Astrocyte of the spinal cord (primary cell): ENCODE data around the gene OR52K2.

Experiments
- DNase-seq: peaks from one replicate; pipeline ENCODE4 v3.0.0; 2011; ENCODE audit warnings: low read depth, low spot score
- H3K4me3 ChIP-seq: 2 replicates; pipeline ENCODE4 v1.5.1; 2011; ENCODE audit warnings: low read depth, mild to moderate bottlenecking, low read length, moderate library complexity
- in situ Hi-C: cut with HindIII; loops from 2 replicates; pipeline ENCODE4 v1.10.0; 2017; ENCODE audit warnings: low sequenced_read_pairs
- TF ChIP-seq, protein P1 (sequence below): IDR thresholded peaks from 2 replicates; pipeline ENCODE4 v1.5.1; 2012; ENCODE audit warnings: low read depth, mild to moderate bottlenecking, low read length, inconsistent platforms

OR52K2 gene

GRCh38 chr11:4436411-4436810 lies 12.7 kb upstream of the OR52K2 start:
- TF ChIP-seq, protein P1, sequence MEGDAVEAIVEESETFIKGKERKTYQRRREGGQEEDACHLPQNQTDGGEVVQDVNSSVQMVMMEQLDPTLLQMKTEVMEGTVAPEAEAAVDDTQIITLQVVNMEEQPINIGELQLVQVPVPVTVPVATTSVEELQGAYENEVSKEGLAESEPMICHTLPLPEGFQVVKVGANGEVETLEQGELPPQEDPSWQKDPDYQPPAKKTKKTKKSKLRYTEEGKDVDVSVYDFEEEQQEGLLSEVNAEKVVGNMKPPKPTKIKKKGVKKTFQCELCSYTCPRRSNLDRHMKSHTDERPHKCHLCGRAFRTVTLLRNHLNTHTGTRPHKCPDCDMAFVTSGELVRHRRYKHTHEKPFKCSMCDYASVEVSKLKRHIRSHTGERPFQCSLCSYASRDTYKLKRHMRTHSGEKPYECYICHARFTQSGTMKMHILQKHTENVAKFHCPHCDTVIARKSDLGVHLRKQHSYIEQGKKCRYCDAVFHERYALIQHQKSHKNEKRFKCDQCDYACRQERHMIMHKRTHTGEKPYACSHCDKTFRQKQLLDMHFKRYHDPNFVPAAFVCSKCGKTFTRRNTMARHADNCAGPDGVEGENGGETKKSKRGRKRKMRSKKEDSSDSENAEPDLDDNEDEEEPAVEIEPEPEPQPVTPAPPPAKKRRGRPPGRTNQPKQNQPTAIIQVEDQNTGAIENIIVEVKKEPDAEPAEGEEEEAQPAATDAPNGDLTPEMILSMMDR: no peak
- DNase-seq: no peak
- in situ Hi-C loops: no loop called here
- no peak overlapping the region for H3K4me3 ChIP-seq

- TF ChIP-seq, protein P1: no peak
- in situ Hi-C loops: no loop called here
- DNase-seq: no peak
- no peak overlapping the region for H3K4me3 ChIP-seq
Measured at GRCh38 chr11:4441515-4441914, 7.6 kb upstream of the OR52K2 start.

GRCh38 chr11:4443232-4443891 lies 5.7 kb upstream of the OR52K2 start:
- DNase-seq: no peak
- TF ChIP-seq, protein P1: no peak
- in situ Hi-C loops: no loop called here
- no peak overlapping the region for H3K4me3 ChIP-seq

DNA sequence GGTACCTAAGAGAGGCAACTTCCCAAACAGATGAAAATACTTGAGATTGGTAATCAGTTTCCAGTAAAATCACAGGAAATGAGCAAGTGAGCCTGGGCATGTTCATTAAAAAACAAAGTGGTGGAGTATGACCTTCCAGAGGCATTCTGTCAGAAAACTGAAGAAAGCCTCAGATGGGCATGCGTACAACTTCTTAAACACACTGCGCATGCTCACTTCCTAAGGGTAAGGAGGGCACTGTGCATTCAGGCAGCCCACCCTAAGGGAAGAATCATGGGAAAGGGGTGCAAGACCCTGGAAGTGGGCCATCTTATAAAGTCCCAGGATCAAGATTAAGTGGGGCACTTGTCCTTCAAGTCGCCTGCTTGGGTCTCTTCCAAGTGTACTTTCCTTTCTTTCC lies 4.0 kb downstream of the OR52K2 start:
- TF ChIP-seq, protein P1: no peak
- DNase-seq: no peak
- in situ Hi-C loops: no loop called here
- no peak overlapping the region for H3K4me3 ChIP-seq

GRCh38 chr11:4454021-4454420 lies 4.9 kb downstream of the OR52K2 start:
- TF ChIP-seq, protein P1: no peak
- no peak overlapping the region for H3K4me3 ChIP-seq
- in situ Hi-C loops: no loop called here
- DNase-seq: no peak

DNA sequence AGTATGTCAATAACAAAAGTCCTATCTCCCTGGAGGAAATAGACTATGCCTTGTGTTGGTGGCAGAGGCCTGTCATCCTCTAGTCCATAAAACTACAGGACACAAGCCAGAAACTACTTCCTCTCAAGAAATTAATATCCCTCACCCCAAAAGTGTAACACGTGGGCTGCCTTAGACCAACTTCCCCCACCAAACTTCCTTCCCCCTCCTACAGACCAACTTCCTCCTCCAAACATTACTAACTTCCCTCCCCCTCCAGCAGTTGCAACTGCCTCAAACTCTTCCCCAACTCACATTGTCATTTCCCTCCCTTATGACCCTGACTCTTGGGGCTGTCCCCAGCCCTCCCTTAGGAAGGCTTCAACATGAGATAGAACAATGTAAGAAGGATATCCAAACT lies 6.3 kb downstream of the OR52K2 start:
- TF ChIP-seq, protein P1: no peak
- in situ Hi-C loops: no loop called here
- no peak overlapping the region for H3K4me3 ChIP-seq
- no peak for DNase-seq

DNA sequence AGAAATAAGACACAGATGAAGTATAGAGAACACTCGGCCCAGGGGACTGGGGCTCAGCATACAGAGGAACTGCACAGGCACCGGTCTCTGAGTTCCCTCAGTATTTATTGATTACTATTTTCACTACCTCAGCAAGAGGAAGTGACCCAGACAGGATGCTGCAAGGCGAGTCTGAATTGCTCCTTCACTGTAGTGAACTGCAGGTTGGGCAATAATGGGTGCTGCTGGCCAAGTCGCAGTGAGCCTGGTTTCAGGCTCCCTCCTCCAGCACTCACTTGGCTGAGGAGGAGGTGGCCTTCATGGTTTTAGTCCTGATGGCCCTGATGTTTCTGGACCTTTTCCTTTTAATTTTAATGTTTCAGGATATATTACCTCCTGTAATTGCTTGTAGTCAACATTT lies 10.4 kb downstream of the OR52K2 start:
- no peak overlapping the region for H3K4me3 ChIP-seq
- TF ChIP-seq, protein P1: no peak
- DNase-seq: no peak
- in situ Hi-C loops: no loop called here
